ENCODE data around the gene CDC25B. TPM values are rescaled to one million over a fixed set of nuclear protein-coding genes. Genes with fewer than 3 reads are reported as not detected.

CDC25B gene
- total RNA-seq, 2 donors from 2014 or later, result 8.7 to 25.6 TPM

DNA sequence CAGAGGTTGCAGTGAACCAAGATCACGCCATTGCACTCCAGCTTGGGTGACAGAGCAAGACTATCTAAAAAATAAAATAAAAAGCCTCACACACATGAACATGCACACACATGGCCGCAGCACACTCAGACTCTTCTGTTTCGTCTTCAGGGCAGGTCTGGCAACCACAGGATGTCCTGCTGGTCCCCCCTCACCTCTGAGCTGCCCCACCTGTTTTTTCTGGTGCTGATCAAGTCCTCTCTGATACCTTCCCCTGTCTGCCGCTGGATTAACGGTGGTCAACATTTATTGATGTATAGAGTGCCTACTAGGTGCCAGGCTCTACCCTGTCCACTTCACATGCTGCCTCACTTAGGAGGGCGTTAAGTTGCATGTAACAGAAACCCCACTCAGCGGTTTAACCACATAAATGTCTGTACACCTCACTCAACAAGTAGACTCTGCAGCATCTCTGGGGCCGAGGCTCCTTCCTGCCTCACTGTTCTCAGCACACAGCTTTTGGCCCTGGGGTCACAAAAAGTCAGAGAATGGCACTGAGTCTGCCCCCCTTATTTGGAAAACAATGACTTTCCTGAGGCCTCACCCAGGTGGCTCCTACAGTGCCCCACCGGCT lies 19.7 kb downstream of the CDC25B start:
- no peaks in the 10 kb centered on the region for H3K27me3 ChIP-seq (replicated peaks; ENCODE audit: insufficient read depth)
- 77% methylated on average over 9 of the region's 9 CpGs for WGBS
- H3K9me3 ChIP-seq, result no peaks in the 10 kb centered on the region
- intact Hi-C loops (cut with DNase I), result no loop called here
- no peak overlapping the region for H3K27ac ChIP-seq
- no peaks in the 10 kb centered on the region for H3K36me3 ChIP-seq
- no peak for DNase-seq (ENCODE audit: low spot score)
- no peak overlapping the region for H3K4me3 ChIP-seq
- TF ChIP-seq POLR2AphosphoS5 (IDR thresholded peaks at IDR 0.05), result no peak
- TF ChIP-seq, protein P1, sequence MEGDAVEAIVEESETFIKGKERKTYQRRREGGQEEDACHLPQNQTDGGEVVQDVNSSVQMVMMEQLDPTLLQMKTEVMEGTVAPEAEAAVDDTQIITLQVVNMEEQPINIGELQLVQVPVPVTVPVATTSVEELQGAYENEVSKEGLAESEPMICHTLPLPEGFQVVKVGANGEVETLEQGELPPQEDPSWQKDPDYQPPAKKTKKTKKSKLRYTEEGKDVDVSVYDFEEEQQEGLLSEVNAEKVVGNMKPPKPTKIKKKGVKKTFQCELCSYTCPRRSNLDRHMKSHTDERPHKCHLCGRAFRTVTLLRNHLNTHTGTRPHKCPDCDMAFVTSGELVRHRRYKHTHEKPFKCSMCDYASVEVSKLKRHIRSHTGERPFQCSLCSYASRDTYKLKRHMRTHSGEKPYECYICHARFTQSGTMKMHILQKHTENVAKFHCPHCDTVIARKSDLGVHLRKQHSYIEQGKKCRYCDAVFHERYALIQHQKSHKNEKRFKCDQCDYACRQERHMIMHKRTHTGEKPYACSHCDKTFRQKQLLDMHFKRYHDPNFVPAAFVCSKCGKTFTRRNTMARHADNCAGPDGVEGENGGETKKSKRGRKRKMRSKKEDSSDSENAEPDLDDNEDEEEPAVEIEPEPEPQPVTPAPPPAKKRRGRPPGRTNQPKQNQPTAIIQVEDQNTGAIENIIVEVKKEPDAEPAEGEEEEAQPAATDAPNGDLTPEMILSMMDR (IDR thresholded peaks at IDR 0.05), result no peak
- no peak for TF ChIP-seq POLR2A (IDR thresholded peaks at IDR 0.05)
- H3K4me1 ChIP-seq (replicated peaks), result peaks cover 5% of the 10 kb centered on the region

DNA sequence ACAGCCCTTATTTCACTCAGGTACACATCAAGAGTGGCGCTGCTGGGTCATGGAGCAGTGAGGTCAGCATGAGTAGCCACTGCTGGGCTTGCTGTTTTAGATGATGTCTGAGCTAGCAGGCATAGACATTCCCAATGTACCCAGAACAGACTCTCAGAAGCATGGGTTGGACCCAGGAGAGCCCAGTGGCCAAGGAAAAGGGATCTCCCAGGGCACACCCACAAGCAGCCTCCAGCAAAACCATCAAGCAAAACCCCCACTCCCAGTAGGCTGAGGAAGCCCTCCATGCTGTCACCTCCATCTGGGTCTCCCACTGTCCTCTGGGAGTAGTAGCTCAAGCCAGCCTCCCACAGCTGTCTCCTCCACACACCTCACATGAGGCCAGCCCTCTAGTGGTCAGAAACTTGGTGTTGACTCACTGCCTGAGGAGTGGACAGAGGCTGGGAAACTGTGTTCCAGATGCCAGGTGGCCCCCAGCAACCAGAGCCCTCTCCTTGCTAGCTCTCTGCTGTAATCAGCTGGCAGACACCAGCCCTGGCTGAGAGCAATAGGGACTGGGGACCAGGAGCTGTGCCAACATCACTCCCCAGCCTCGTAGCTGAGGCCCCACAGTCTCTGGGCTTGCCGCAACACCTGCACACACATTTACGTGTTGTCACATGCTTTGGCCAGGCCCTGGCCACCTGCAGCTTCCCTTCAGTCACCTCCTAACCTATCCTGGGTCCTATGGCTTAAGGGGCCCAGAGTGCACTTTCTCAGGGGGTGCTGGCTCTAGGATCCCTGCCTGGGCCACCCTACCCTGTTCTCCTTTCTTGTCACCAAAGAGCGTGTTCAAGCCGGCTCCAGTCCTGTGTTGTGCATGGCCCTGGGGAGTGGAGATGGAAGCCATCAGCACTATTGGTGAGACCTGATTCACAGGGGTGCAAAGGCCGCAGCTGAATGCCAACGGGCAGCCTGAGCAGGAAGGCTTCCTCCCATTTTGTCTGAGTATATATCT lies 22.3 kb downstream of the CDC25B start:
- intact Hi-C loops (cut with DNase I), result no loop called here
- H3K36me3 ChIP-seq, result peaks cover 0 to 6% of the 10 kb centered on the region in 2 donors
- H3K4me3 ChIP-seq, result no peak overlapping the region
- peak; percentile 64 for DNase-seq (ENCODE audit: low spot score)
- H3K9me3 ChIP-seq, result no peaks in the 10 kb centered on the region
- peak overlapping the region; percentile 8 to 99 for H3K27ac ChIP-seq
- no peaks in the 10 kb centered on the region for H3K27me3 ChIP-seq (replicated peaks; ENCODE audit: insufficient read depth)
- no peaks in the 10 kb centered on the region for H3K4me1 ChIP-seq (replicated peaks)
- 78% methylated on average over 8 of the region's 8 CpGs for WGBS
- TF ChIP-seq POLR2A (IDR thresholded peaks at IDR 0.05) (no peak), POLR2AphosphoS5 (IDR thresholded peaks at IDR 0.05) (peak; percentile 13)
- TF ChIP-seq, protein P1 (IDR thresholded peaks at IDR 0.05), result peak in 3 of 4 experiments; percentile 36 to 68 (median 59)

DNA sequence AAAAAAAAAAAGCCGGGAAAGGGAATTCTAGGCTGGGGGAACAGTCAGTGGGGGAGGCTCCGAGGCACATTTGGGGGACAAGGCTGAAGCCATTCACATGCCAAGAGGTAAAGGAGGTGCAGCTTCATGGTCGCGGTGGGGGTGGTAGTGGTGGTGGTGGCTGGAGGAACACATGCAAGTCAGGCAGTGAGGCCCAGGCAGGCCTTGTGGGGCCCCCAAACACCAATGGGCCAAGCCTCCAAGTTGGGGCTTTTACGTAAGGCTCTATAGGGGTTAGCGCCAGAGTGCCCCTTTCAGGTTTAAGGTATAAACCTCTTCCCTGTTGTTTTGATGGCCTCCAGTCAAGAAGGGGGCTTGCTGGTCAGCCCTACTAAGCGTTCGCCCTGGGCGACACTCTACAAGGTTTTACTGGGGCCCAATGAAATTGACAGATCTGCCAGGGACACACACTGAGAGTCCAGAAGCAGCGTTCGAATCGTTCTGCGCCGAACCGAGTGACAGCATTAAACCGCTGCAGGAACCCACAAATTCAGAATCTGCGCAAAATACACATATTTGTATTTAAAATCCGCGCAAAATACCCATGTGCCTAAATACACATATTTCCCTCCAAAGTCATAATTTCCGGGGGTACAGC lies 23.4 kb downstream of the CDC25B start:
- no peak for DNase-seq (ENCODE audit: low spot score)
- Histone ChIP-seq H3K4me1 (replicated peaks) (no peaks in the 10 kb centered on the region), H3K9me3 (no peaks in the 10 kb centered on the region), H3K4me3 (peak overlapping the region; percentile 59 to 63), H3K27ac (peak overlapping the region; percentile 99), H3K27me3 (replicated peaks; ENCODE audit: insufficient read depth) (no peaks in the 10 kb centered on the region), H3K36me3 (peaks cover 0 to 6% of the 10 kb centered on the region in 2 donors)
- intact Hi-C loops (cut with DNase I), result loop anchor here (1.0 to 2.0 kb wide), 2 partner anchors 27 to 33 kb away; partner anchors contain the start of genes CENPB and MAVS
- whole genome bisulfite sequencing, result 61% methylated on average over 20 of the region's 20 CpGs
- TF ChIP-seq POLR2A (IDR thresholded peaks at IDR 0.05) (no peak), POLR2AphosphoS5 (IDR thresholded peaks at IDR 0.05) (no peak)
- TF ChIP-seq, protein P1 (IDR thresholded peaks at IDR 0.05), result no peak

DNA sequence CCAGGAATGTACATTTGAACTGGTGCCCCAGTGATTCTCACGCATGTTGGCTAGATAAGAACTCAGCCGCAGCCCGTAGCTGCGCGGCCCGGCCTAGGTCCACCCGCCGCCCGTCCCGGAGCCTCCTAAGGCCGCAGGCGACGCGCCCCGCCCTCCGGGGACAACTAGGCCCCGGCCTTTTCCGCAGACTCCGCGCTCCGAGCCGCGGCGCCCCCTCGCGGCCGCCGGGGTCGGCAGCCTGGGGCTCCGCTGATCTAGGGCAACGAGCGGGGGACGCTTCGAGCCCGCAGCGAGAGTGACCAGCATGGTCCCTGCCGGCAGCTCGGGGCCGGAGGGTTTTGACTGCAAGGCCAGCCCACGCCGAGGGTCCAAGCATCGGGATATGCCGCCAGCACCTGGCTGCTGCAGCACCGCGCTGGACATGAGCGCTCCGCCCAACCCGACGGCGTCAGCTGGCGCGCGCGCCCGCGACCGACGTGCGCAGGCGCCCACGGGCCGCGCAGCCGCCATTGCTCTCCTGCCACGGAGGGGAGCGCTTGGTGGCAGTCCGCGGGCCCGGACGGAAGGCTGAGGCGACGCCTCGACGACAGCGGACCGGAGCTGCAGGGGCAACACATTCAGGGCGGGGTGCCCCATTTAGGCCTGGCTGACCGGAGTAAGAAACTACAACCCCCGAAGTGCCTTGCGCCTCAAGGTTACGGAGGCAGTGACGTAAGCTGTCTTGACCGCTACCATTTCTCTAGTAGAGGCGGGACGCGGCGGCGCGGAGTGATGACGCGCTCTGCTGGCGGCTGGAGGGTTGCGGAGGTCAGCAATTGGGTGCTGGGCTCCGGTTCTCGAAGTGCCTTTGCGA lies 24.2 kb downstream of the CDC25B start, which contains the start of gene AP5S1:
TSS of gene AP5S1 (plus strand) at position 500 of the 853 bp plus-strand sequence. CDS start 1,571 bp downstream, outside the sequence.
- Histone ChIP-seq H3K4me3 (peak within 1 kb of the TSS; percentile 59 to 63), H3K27me3 (replicated peaks; ENCODE audit: insufficient read depth) (no peaks in the 10 kb centered on the region), H3K9me3 (no peaks in the 10 kb centered on the region), H3K36me3 (peaks cover 0 to 6% of the 10 kb centered on the region in 2 donors), H3K4me1 (replicated peaks) (no peaks in the 10 kb centered on the region), H3K27ac (peak within 1 kb of the TSS; percentile 99)
- WGBS, result under 1% methylated on average over 83 of the region's 96 CpGs
- peak; percentile 97 for DNase-seq (ENCODE audit: low spot score)
- intact Hi-C loops (cut with DNase I), result loop anchor here (1.0 to 2.0 kb wide), 2 partner anchors 27 to 34 kb away; partner anchors contain the start of genes CENPB and MAVS
- TF ChIP-seq POLR2AphosphoS5 (IDR thresholded peaks at IDR 0.05), result peak; percentile 94
- TF ChIP-seq, protein P1 (IDR thresholded peaks at IDR 0.05), result peak; percentile 98 to 100 (median 100)
- peak; percentile 29 for TF ChIP-seq POLR2A (IDR thresholded peaks at IDR 0.05)

All from prostate gland (tissue), 2 donors.